Skin of body (tissue), 2 donors: ENCODE data around the gene KIF2A. TPM values are rescaled to one million over a fixed set of nuclear protein-coding genes. Genes with fewer than 3 reads are reported as not detected.

Experiments used
- DNase-seq: peaks from one replicate; lab custom pipeline; 2025; lab: John Stamatoyannopoulos, UW
- total RNA-seq: library from RNA; depleted of rRNA; stranded (reverse); fragments of >200 nt; gene quantifications from one replicate; pipeline ENCODE4 v1.2.3, GENCODE V29; 2014

KIF2A gene
- total RNA-seq, 1 donor from 2014 or later, result 55.8 TPM

DNA sequence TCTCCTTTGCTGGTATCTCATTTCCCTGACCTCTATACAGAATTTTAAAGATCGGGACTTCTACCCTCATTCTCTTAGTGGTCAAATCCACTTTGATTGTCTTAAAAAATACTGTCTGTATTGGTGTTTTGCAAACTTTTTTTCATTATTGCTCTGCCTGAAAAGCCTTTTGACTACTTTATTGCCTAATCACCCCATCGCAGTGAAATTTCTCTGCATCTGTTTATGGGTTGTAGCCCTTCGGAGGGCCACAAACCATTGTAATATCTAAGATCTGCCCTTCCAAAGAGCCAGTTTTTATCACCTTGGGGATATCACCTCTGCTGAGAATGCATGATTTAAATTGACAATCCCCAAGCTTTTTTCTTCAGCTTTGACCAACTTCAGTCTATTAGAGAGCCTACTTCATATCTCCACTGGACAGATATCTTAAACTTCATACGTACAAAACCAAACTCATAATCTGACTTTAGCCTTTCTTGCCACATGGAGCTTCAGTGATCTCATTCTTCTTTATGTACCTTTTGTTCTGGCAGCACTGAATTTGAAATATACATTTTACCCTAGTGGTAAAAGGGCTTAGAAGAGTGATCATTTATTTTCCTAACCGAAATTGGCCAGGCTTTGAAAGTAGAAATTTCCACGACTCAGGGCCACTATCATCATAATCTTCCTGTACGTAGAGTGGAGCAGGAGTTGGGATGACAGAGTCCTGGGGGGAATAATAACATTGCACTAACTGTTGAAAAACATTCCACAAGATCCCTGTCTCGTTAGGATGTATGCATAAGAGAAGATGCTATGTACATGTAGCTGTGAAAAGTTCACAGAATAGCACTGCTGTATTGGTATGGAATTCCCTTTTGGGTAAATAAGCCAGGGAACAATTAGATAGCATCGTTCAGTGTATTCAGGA, 21.4 kb downstream of the KIF2A start:
- DNase-seq, result no peak

DNA sequence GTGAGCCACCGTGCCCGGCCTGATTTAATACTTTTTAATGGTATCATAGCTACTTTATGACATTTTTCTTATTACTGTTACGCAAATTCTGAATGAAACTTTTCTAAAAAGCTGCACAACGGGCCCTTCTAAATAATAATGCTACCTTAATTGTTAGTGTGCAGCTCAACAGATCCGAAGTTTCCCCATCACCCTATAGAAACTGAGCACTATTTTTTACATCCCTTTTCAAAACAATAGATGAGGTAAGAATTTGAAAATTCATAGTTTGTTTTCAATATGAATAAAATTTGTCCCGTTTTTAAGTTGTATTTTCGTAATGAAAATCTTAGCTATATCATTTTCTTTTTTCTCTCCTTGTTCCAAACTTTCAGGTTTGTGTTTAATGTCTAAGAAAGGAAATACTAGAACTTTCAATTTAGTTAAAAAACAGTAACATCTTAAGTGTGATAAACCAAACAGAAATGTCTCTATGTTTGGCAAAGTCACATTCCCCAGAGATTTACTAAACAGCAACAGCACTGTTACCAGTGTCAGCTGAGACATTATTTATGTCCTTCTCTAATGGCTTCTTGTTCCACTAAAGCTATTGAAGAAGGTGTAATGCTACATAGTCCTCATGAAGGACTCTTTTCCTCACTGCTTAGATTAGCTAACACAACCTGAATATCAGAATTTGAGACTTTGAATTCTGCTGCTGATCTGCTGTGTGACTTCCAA, 22.9 kb downstream of the KIF2A start:
- no peak for DNase-seq

DNA sequence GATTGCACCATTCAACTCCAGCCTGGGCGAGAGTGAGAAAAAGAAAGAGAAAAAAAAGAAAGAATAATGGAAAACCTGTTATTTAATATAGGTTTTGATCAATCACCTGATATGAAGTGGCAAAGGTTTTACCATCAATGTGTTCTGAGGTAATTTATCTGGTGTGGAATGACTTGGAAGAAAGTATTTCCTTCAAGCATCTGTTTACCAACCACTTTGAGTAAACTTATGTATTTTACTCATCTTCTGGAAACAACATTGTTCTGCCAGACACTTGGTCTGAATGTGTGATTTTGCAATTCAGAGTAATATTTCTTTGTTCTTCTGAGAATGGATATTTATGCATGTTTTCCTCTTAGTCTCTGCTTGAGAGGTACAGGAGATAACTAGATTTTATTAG, 24.3 kb downstream of the KIF2A start:
- no peak for DNase-seq

DNA sequence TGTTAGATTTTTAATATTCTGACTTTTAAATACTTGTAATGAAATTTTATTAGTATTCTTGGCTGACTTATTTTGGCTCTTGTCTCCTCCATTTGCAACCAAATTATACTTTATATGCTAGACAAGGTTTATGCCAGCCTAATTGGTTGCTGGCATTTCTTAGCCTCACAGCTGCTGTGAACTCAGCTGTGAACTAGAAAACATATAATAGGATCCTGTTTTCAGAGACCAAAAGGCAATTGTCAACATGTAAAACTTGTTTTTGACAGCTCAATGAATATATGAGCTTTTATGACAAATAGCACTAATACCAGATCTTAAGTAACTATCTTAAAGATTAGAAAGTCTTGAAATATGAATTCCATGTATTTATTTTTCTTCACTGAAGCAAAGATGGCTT, 25.9 kb downstream of the KIF2A start:
- DNase-seq, result no peak

DNA sequence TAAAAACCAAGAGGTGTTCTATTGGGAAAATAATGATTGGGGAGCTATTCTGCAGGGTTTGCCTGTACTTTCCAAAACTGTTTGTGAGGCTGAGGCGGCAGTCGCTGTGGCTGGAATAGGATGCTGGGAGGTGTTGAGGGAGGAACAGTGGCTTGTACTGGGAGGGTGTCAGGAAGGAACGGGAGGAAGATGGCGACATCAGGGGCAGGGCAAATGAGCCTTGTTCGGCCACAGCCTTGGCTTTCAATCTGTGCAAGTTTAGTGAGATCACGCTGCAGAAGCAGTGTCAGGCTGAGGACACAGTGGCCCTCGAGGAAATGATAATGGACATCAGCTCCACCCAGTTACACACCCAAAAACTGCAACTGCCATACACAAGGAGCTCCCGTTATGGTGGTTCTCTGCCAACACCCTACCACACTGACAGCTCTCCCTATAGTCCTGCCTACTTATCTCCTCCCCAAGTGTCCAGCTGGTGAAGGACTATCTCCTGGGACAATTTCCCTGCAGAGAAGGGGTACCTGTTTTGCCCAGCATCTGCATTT, 27.3 kb downstream of the KIF2A start:
- no peak for DNase-seq

DNA sequence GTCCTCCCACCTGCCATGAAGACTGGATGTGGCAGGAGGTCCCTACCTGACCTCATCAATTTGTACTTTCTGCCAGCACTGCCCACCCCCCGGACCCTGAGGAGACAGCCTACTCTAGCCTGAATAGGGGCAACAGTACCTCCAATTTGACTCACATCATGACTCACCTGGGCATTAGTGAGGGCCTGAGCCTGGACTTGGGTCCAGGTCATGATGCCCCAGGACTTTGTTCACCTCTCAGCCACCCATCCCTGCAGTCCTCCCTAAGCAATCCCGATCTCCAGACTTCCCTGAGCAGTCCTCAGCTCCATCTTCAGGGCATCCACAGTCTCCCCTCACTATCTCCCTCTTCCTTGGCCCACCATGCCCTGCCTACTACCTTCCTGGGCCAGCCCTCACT, 28.1 kb downstream of the KIF2A start:
- no peak for DNase-seq

DNA sequence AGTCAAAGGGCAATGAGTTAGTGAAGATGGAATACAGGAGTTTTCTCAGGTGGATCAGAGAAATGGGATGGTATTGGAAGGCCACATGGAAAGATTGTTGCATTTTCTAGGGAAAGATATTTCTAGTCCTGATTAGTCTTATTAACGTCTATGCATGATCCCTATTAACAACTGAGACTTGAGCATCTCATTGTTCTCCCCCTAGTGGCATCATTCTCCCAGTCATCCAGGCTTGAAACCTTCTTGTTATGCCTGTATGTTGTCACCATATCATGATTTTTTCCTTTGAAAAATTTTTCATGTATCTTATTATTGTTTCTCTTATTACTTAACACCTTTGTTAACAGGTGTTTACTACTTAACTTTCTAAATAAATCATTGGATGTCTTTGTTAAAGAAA, 34.4 kb downstream of the KIF2A start:
- no peak for DNase-seq

DNA sequence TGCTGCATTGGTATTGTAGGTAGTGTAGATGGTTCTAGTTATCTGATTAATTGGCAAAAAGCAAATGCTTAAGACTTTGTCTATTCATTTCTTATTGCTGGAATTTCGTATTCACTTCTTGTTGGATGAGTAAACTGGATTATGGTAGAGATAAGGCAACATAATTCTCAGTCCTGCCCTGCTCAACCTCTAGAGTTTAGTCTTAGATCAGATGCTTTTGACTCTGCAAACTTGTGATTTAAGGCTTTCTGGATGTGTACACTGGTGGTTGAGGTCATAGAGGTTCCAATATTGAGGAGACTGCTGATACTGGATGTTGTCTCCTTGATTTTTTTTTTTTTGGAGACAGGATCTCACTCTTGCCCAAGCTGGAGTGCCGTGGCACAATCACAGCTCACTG, 35.0 kb downstream of the KIF2A start:
- DNase-seq, result no peak

DNA sequence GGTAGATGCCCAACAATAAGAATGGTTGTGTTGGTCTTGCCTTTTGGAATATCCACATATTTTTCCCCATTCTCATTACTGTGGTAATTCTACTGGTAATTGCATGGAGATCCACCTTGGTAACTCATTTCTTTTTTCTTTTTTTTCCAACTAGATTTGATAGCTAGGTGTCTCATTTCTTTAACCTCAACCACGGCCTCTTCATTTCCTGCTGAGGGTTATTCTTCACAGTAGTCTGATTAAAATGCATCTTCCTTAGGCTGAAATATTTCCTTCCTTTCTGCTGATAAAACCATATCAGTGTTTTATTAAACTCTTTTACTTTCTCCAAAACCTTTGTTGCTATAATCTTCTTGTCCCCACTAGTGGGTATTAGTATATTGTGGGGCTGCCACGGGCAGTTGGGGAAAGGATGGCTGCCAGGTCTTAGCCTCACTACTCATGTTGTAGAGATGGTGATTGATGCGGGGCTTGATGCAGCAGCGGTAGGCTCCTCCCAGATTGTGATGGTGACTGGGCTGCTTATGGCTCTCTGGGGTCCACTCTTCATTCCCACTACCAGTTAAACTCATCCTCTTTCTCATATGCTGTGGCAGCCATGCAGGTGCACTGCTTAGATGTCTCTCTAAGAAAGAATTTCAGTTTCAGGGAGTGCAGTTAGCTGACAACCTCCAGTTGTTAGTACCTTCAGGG, 35.9 kb downstream of the KIF2A start:
- DNase-seq, result no peak

DNA sequence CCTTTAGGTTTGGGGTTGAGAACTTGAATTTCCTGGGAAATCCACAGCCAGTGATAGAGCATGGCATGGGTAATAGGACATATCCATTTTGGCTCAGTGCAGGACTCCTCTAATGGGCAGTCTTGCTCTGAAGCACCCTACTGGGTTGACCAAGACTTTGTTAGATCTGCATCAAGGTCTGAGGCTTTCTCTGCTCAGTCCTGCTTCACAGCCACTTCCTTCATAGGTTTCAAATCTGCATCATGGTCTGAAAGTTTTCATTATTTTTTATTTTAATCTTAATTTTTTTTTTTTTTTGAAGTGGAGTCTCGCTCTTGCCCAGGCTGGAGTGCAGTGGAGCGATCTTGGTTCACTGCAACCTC, 36.5 kb downstream of the KIF2A start:
- DNase-seq, result no peak

DNA sequence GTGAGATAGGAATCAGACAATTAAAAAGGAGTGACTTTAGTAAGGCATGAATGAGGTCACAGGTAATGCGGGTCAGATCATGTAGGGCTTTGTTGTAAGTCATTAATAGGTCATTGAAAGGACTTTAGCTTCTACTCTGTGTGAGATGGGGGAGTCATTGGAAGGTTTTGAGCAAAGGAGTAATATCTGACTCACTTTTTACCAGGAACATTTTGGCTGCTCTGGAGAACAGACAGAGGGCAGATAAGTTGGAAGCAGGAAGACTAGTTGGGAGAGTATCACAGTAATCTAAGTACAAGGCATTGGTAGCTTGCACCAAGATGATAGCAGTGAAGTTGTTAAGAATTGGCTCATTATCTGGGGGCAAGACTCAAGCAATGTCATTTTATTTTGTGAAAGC, 37.4 kb downstream of the KIF2A start:
- DNase-seq, result no peak

DNA sequence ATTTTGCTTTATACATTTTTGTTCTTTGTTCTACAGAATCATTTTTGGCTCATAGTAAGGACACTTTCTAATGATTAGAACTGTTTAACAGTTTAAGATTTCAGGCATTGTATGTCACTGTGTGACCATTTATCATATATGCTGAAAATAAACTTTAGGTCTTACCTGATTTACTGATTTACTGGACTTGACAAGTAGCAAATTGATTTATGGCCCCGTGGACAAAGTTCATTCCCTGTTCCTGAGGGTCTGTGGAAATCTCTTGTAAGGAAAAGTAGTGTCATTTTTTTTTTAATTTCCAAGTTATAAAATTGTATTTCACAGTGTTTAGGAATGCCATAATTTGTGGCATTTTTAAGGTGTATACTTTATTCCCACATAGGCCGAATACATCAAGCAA, 40.7 kb downstream of the KIF2A start:
- no peak for DNase-seq

DNA sequence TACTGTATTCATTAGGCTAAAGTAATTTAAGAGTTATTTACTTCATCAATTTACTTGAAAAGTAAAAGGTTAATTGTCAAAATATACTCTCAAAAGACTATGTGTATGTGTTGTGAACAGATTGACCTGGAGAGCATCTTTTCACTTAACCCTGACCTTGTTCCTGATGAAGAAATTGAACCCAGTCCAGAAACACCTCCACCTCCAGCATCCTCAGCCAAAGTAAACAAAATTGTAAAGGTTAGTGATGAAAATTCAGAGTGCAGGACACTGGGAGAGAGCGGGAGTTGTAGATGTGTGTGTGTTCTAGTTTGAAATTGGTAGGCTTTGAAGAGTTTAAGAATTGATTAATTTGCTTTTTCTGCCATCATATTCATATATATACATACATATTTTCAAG, 41.9 kb downstream of the KIF2A start:
- no peak for DNase-seq

DNA sequence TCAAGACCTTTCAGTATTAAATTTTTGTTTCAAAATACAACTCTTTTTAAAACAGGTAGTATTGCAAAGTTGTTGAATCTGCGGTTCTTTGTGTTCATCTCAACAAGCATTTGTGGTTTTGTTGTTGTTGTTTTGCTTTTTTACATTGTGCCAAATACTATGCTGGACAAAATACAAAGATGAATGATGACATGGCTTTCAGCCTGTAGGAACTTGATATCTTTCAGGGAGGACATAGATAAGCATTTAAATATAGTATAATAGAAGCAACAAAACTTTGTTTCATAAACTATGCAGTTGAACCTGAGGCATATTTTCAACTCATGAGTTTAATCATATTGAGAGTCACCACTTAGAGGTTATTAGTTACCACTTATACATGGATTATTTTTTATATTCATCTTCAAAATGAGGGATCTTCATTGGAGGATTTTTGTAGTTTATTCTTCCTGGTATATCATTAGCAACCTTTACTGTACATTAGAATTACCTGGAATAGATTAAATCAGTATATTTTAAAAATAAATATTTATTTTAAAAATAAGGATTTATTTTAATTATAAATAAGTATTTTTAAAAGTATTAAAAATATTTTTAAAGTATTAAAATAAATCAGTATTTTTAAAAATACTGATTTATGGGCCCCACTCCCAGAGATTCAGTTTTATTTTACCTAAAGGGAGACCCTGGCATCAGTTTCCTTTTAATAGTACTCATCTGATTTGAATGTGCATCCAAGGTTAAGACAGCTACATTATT, 42.9 kb downstream of the KIF2A start:
- DNase-seq, result no peak

DNA sequence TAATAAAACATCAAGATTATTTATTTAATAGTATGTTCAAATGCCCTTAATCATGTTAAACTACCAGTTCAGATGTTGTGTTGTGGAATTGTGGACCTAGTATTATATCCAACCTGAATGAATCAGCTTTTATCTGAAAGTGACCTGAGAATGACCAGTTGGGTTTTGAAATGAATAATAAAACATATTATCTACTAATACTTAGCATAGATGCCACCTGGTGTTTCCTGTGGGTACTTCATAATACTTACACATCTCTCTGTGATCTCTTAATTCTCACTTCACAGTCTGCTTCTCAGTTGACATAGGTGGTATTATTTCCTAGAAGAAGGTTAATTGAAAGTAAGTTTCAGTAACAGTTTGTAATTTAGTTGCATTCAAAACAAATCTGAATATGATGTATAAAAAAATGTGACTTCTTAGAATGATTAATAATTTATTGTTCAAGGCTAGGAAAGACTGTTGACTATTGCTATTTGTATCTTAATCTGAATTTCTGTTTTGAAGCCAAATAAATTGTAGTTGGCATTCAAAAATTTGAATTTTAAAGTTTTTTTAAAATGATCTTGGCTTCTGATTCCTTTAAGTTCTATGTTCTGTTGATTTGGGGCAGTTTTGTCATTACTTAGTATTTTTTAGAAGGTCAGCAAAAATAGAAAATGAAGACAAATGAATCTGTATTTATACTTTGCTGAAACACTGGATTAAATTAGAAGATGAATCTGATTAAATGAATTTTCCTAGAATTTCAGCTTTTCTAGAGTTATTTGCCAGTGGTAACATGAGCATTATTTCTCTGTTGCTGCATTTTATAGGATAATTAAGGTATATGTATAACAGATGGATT, 48.2 kb downstream of the KIF2A start:
- DNase-seq, result peak; percentile 10

DNA sequence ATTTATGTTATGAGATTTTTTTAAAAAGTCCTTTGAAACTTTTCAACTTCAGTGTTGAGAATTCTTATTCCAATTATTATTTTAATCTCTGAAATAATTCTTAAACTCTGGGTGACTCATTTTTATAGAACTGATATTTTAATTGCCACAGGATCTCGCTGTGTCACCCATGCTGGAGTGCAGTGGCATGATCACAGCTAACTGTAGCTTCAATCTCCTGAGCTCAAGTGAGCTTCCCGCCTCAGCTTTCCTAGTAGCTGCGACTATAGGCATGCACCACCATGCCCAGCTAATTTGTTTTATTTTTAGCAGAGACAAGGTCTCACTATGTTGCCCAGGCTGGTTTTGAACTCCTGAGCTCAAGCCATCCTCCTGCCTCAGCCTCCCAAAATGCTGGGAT, 56.7 kb downstream of the KIF2A start:
- no peak for DNase-seq

DNA sequence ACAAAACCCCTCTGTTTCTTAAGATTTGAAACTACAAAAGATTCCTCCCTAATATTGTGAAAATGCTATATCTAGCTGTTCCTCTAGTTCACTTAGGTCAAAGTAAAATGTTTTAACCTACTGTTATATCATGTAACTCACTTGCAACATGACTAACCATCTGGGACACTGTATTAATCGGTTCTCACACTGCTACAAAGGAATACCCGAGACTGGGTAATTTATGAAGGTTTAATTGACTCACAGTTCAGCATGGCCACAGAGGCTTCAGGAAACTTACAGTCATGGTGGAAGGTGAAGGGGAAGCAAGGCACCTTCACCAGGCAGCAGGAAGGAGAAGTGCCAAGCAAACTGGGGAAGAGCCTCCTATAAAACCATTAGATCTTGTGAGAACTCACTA, 63.0 kb downstream of the KIF2A start:
- DNase-seq, result no peak

DNA sequence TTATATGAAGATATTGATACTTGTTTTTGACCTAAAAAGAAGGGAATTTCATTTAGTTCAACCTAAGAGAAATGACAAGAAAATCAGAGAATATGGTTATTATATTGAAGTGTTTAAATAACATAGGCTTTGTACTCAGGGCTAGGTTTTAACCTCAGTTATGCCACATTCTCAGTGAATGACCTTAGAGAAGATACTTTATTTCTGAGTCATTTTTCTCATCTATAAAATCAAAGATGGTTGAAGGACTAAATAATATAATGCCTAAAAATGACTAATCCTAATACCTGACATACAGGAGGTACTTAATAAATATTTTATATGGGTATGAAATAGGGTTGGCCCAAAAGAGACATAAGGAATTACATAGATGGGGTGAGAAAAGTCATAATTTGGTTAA, 65.4 kb downstream of the KIF2A start:
- no peak for DNase-seq

DNA sequence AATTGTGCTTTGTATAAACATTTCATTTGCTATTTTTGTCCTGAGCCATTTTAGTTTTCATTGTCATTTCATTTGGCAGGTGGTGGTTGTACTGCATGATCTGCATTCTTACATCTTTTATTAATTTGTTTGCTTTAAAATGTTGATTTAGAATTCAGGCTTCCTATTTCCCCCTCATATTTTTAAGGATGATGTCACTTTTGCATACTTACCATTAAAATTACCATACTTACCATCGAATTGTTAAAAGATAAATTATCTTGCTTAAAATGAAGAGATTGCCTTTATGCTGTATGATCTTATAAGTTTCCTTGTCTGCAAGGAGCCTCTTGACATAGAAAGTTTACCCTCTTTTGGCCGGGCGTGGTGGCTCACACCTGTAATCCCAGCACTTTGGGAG, 66.6 kb downstream of the KIF2A start:
- no peak for DNase-seq

DNA sequence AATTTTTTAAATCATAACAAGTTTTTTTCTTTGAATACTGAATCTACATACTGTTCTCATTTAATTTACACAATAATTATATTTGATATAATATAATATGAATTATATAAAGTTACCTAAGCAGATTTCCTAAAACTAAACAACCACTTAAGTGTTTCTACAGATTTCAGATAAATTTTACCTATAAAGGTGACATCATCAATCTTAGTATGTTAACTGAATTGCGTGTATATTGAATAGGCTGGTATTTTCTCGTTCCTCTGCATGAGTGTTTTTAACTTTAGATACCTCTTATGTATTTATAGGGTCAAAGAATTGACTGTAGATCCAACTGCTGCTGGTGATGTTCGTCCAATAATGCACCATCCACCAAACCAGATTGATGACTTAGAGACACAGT, 67.4 kb downstream of the KIF2A start:
- DNase-seq, result no peak
